Neural crest cell (in vitro differentiated cells): Measurements from ENCODE around the gene HPS5. TPM values are rescaled to one million over a fixed set of nuclear protein-coding genes. Genes with fewer than 3 reads are reported as not detected.

ENCODE experiments used
- DNase-seq: peaks from one replicate; pipeline ENCODE4 v3.0.0; 2021; ENCODE audit warnings: low read depth, mixed read lengths, low spot score
- H3K27ac Mint-ChIP-seq: one replicate; pipeline ENCODE4 v1.8.0; 2021; ENCODE audit warnings: mild to moderate bottlenecking, mixed read lengths; ENCODE audit not compliant: unreplicated experiment
- H3K27me3 Mint-ChIP-seq: 2 replicates; pipeline ENCODE4 v1.8.0; 2021; ENCODE audit warnings: low read depth, mild to moderate bottlenecking, mixed read lengths
- H3K36me3 Mint-ChIP-seq: 2 replicates; pipeline ENCODE4 v1.8.0; 2021; ENCODE audit warnings: low read depth, mild to moderate bottlenecking, mixed read lengths
- H3K4me1 Mint-ChIP-seq: 2 replicates; pipeline ENCODE4 v1.8.0; 2021; ENCODE audit warnings: mixed read lengths
- H3K4me3 Mint-ChIP-seq: one replicate; pipeline ENCODE4 v1.8.0; 2021; ENCODE audit warnings: mild to moderate bottlenecking, mixed read lengths
- H3K9me3 Mint-ChIP-seq: 2 replicates; pipeline ENCODE4 v1.8.0; 2021; ENCODE audit warnings: mixed read lengths
- total RNA-seq: library from RNA; stranded (reverse); gene quantifications from 2 replicates; pipeline ENCODE4 v1.2.1, GENCODE V29; 2021
- TF ChIP-seq, protein P1 (sequence below): fragments of 200-600 bp; sonication (generic); conservative IDR thresholded peaks from 2 replicates; pipeline ENCODE4 v1.5.0; 2021; ENCODE audit warnings: antibody characterized with exemption, mild to moderate bottlenecking

The HPS5 gene
- total RNA-seq, 1 donor from 2014 or later = 24.2 TPM

GRCh38 chr11:18352581-18352980 is 30.6 kb upstream of the HPS5 start:
- Mint-ChIP-seq H3K36me3 (peaks cover 10% of the 10 kb centered on the region), H3K4me3 (no peak overlapping the region), H3K27me3 (no peaks in the 10 kb centered on the region), H3K4me1 (no peaks in the 10 kb centered on the region), H3K9me3 (no peaks in the 10 kb centered on the region), H3K27ac (no peak overlapping the region)
- no peak for DNase-seq
- TF ChIP-seq, protein P1, sequence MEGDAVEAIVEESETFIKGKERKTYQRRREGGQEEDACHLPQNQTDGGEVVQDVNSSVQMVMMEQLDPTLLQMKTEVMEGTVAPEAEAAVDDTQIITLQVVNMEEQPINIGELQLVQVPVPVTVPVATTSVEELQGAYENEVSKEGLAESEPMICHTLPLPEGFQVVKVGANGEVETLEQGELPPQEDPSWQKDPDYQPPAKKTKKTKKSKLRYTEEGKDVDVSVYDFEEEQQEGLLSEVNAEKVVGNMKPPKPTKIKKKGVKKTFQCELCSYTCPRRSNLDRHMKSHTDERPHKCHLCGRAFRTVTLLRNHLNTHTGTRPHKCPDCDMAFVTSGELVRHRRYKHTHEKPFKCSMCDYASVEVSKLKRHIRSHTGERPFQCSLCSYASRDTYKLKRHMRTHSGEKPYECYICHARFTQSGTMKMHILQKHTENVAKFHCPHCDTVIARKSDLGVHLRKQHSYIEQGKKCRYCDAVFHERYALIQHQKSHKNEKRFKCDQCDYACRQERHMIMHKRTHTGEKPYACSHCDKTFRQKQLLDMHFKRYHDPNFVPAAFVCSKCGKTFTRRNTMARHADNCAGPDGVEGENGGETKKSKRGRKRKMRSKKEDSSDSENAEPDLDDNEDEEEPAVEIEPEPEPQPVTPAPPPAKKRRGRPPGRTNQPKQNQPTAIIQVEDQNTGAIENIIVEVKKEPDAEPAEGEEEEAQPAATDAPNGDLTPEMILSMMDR = no peak

GRCh38 chr11:18347471-18348125 is 25.7 kb upstream of the HPS5 start:
- no peaks in the 10 kb centered on the region for H3K4me1 Mint-ChIP-seq
- peak overlapping the region; percentile 27 for H3K27ac Mint-ChIP-seq
- TF ChIP-seq, protein P1 = no peak
- no peaks in the 10 kb centered on the region for H3K27me3 Mint-ChIP-seq
- no peak for DNase-seq
- H3K36me3 Mint-ChIP-seq = peaks cover 10% of the 10 kb centered on the region
- no peak overlapping the region for H3K4me3 Mint-ChIP-seq
- no peaks in the 10 kb centered on the region for H3K9me3 Mint-ChIP-seq

GRCh38 chr11:18332891-18333290 is 11.0 kb upstream of the HPS5 start:
- Mint-ChIP-seq H3K4me3 (no peak overlapping the region), H3K27me3 (no peaks in the 10 kb centered on the region), H3K9me3 (no peaks in the 10 kb centered on the region), H3K36me3 (peaks cover 10% of the 10 kb centered on the region), H3K27ac (no peak overlapping the region), H3K4me1 (no peaks in the 10 kb centered on the region)
- DNase-seq = no peak
- TF ChIP-seq, protein P1 = no peak

DNA sequence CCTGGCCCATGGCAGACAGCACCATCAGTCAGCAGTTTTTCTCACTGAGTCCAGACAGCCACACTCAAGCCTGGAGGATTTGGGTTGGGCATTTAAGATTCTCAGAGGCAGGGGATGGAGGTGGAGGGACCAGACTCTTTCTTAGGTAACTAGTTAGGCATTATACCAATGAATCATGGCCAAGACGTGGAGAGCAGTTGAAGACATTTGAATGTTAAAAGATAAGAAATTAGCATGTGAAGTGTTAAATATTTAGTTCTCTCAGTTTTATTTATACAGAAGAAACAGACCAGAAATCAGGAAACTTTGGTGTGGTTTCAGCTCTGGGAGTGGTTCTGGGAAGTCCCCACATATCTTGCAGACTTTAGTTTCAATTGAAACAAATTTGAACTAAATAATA is 10.4 kb upstream of the HPS5 start:
- Mint-ChIP-seq H3K27me3 (no peaks in the 10 kb centered on the region), H3K27ac (no peak overlapping the region), H3K4me1 (no peaks in the 10 kb centered on the region), H3K4me3 (no peak overlapping the region), H3K9me3 (no peaks in the 10 kb centered on the region), H3K36me3 (peaks cover 8% of the 10 kb centered on the region)
- TF ChIP-seq, protein P1 = no peak
- no peak for DNase-seq

GRCh38 chr11:18330921-18331320 is 9.0 kb upstream of the HPS5 start:
- no peak overlapping the region for H3K4me3 Mint-ChIP-seq
- peaks cover 8% of the 10 kb centered on the region for H3K36me3 Mint-ChIP-seq
- no peaks in the 10 kb centered on the region for H3K4me1 Mint-ChIP-seq
- no peak overlapping the region for H3K27ac Mint-ChIP-seq
- no peak for DNase-seq
- H3K9me3 Mint-ChIP-seq = no peaks in the 10 kb centered on the region
- TF ChIP-seq, protein P1 = no peak
- H3K27me3 Mint-ChIP-seq = no peaks in the 10 kb centered on the region
